Right lobe of liver (tissue), 4 donors: ENCODE measurements around the gene PTGDR2.

Experiments used
- CTCF ChIP-seq, 4 donors: fragments of 200-600 bp in 3 of 4; fragments of 450-650 bp in 1 of 4; IDR thresholded peaks; one replicate each; pipeline versions ENCODE4 v1.5.1 to v1.8.0; 2016 to 2022; ENCODE audit warnings: antibody characterized with exemption in 4 of 4, mild to moderate bottlenecking in 2 of 4
- POLR2A ChIP-seq: fragments of 450-650 bp; IDR thresholded peaks from one replicate; pipeline ENCODE4 v1.6.1; 2017; ENCODE audit warnings: antibody characterized with exemption, mild to moderate bottlenecking
- donor health status: DM: no; HTN: no; CAD: no.
- donor health status: DM: no; HTN: no; CAD: no.
- donor health status: DM: no; HTN: yes; CAD: no.

GRCh38 chr11:60825790-60826189 is 30.0 kb downstream of the PTGDR2 start:
- no peak for TF ChIP-seq CTCF (IDR thresholded peaks at IDR 0.05)
- TF ChIP-seq POLR2A = no peak
